Breast epithelium (tissue), 3 donors: ENCODE data around the gene TSHZ1.

ENCODE experiments used
- POLR2A ChIP-seq: fragments of 450-650 bp; IDR thresholded peaks from one replicate; pipeline ENCODE4 v1.6.1; 2016; ENCODE audit warnings: antibody characterized with exemption, mild to moderate bottlenecking, moderate library complexity
- POLR2AphosphoS5 ChIP-seq, 3 donors: sonication (generic); formaldehyde crosslinking; IDR thresholded peaks; one replicate each; pipeline ENCODE4 v1.6.1; 2017; ENCODE audit warnings: antibody characterized with exemption in 3 of 3
- TF ChIP-seq, protein P1 (sequence below), 3 donors: fragments of 450-650 bp; IDR thresholded peaks; one replicate each; pipeline ENCODE4 v1.5.1; 2016 to 2017; ENCODE audit warnings: antibody characterized with exemption in 3 of 3, mild to moderate bottlenecking in 3 of 3, moderate library complexity in 3 of 3

DNA sequence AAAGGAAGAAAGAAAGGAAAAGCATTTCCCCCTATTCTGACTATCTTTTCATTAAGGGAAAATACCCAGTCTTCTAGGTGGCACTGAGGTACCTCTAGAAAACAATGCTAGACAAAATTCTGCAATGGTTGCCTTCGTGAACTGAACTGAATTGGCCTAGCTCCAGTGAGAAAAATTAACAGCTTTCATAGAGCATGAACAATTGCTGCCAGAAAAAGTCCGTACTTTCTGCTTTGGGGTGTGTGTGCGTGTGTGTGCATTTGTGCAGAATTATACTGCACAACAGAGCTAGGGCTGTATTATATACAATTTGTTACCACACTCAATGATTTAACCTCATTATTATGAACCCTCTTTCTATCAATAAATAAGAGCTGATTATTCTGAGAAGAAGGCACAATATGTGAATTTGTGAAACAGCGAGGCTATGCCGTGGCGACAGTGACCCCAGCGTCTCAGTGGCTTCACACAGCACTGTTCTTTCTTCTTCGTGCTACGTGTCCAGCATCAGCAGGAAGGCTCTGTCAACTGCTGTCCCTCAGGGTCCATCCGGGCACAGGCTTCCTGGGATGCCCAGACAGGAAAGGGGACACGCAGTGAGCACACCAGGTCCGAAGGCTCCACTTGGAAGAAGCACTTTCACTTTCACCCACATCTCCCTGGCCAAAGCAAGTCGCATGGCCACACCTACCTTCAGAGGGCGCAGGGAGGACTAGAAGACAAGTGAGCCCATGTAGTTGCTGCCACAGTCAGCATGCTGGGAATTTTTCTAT is 49.2 kb upstream of the TSHZ1 start:
- TF ChIP-seq, protein P1, sequence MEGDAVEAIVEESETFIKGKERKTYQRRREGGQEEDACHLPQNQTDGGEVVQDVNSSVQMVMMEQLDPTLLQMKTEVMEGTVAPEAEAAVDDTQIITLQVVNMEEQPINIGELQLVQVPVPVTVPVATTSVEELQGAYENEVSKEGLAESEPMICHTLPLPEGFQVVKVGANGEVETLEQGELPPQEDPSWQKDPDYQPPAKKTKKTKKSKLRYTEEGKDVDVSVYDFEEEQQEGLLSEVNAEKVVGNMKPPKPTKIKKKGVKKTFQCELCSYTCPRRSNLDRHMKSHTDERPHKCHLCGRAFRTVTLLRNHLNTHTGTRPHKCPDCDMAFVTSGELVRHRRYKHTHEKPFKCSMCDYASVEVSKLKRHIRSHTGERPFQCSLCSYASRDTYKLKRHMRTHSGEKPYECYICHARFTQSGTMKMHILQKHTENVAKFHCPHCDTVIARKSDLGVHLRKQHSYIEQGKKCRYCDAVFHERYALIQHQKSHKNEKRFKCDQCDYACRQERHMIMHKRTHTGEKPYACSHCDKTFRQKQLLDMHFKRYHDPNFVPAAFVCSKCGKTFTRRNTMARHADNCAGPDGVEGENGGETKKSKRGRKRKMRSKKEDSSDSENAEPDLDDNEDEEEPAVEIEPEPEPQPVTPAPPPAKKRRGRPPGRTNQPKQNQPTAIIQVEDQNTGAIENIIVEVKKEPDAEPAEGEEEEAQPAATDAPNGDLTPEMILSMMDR (IDR thresholded peaks at IDR 0.05), result no peak
- TF ChIP-seq POLR2A (no peak), POLR2AphosphoS5 (IDR thresholded peaks at IDR 0.05) (no peak)
